Tibial nerve (tissue), 4 donors: ENCODE measurements around the gene CPSF6.

ENCODE experiments used
- CTCF ChIP-seq, 5 experiments: fragments of 200-600 bp in 3 of 5; fragments of 450-650 bp in 2 of 5; sonication (generic) in 3 of 5; IDR thresholded peaks; one replicate each; pipeline ENCODE4 v1.5.1; 2016 to 2019; ENCODE audit warnings: antibody characterized with exemption in 5 of 5, mild to moderate bottlenecking in 3 of 5, moderate library complexity in 2 of 5
- EP300 ChIP-seq, 2 donors: sonication (generic); formaldehyde crosslinking; IDR thresholded peaks; one replicate each; pipeline ENCODE4 v1.6.1; 2017; ENCODE audit warnings: antibody characterized with exemption in 2 of 2, mild to moderate bottlenecking in 1 of 2
- POLR2A ChIP-seq, 2 donors: fragments of 450-650 bp; IDR thresholded peaks; one replicate each; pipeline ENCODE4 v1.6.1; 2017; ENCODE audit warnings: antibody characterized with exemption in 2 of 2, mild to moderate bottlenecking in 2 of 2, moderate library complexity in 2 of 2

- TF ChIP-seq CTCF (IDR thresholded peaks at IDR 0.05) (peak in 2 of 5 experiments; percentile 13 to 15), POLR2A (IDR thresholded peaks at IDR 0.05) (no peak), EP300 (IDR thresholded peaks at IDR 0.05) (peak in 1 of 2 donors; percentile 25)
These were observed 44.8 kb downstream of the CPSF6 start for GRCh38 chr12:69284131-69284530.
